Stimulated activated CD4-positive, alpha-beta T cell treated with anti-CD3 and anti-CD28 coated beads, Interleukin-4, amount 100 ng/mL, for 48 hours (primary cell): ENCODE measurements around the gene KCNS3.

Source experiments
- DNase-seq, 2 donors: peaks; one replicate each; pipeline ENCODE4 v3.0.0-alpha.2; 2020; ENCODE audit warnings: low read depth in 2 of 2

KCNS3 gene

GRCh38 chr2:17878281-17879136 lies at the start of gene KCNS3:
Gene KCNS3, plus strand, starts transcription at chr2:17878667. Its CDS starts 52,342 bp downstream, at chr2:17931009.
- DNase-seq: no peak

- DNase-seq: peak; percentile 21 to 54
These were observed 48.1 kb upstream of the KCNS3 start for GRCh38 chr2:17830053-17831034.

GRCh38 chr2:17835516-17835915 lies 43.0 kb upstream of the KCNS3 start:
- DNase-seq: no peak

- DNase-seq: no peak
These were observed 38.5 kb upstream of the KCNS3 start for GRCh38 chr2:17839959-17840358.

GRCh38 chr2:17843457-17843856 lies 35.0 kb upstream of the KCNS3 start:
- no peak for DNase-seq

- DNase-seq: no peak
These were observed 32.7 kb upstream of the KCNS3 start for GRCh38 chr2:17845806-17846205.

GRCh38 chr2:17846676-17847075 lies 31.8 kb upstream of the KCNS3 start:
- no peak for DNase-seq

GRCh38 chr2:17847236-17847635 lies 31.2 kb upstream of the KCNS3 start:
- no peak for DNase-seq

- no peak for DNase-seq
These were observed 29.2 kb upstream of the KCNS3 start for GRCh38 chr2:17849275-17849674.

GRCh38 chr2:17850151-17850550 lies 28.3 kb upstream of the KCNS3 start:
- DNase-seq: no peak

- peak in 1 of 2 donors; percentile 23 for DNase-seq
These were observed 26.5 kb upstream of the KCNS3 start for GRCh38 chr2:17851731-17852585.

GRCh38 chr2:17853799-17854198 lies 24.7 kb upstream of the KCNS3 start:
- no peak for DNase-seq

- DNase-seq: no peak
These were observed 21.4 kb upstream of the KCNS3 start for GRCh38 chr2:17857021-17857420.

- DNase-seq: no peak
These were observed 20.4 kb upstream of the KCNS3 start for GRCh38 chr2:17858064-17858463.

- DNase-seq: no peak
These were observed 14.9 kb upstream of the KCNS3 start for GRCh38 chr2:17863539-17863938.

- DNase-seq: no peak
These were observed 13.8 kb upstream of the KCNS3 start for GRCh38 chr2:17864676-17865075.

GRCh38 chr2:17867133-17867532 lies 11.3 kb upstream of the KCNS3 start:
- no peak for DNase-seq

- no peak for DNase-seq
These were observed 9.3 kb upstream of the KCNS3 start for GRCh38 chr2:17869128-17869527.

GRCh38 chr2:17871639-17872038 lies 6.8 kb upstream of the KCNS3 start:
- no peak for DNase-seq

GRCh38 chr2:17873021-17873420 lies 5.4 kb upstream of the KCNS3 start:
- DNase-seq: no peak

GRCh38 chr2:17876590-17876989 lies 1.9 kb upstream of the KCNS3 start:
- no peak for DNase-seq
